Coronary artery (tissue), 2 donors: ENCODE results near the gene ZFHX3.
A peak's percentile ranks its signal among the peaks of the same experiment; 100 is the strongest.

Experiments
- DNase-seq: peaks from one replicate; pipeline ENCODE4 v3.0.0-alpha.2; 2017; ENCODE audit warnings: low spot score
- H3K27ac ChIP-seq, 2 donors: fragments of 200-600 bp; sonication (generic); one replicate each; pipeline ENCODE4 v1.5.1; 2016 to 2019
- H3K4me3 ChIP-seq: fragments of 200-600 bp; sonication (generic); 2 replicates; pipeline ENCODE4 v1.5.1; 2016; ENCODE audit warnings: mild to moderate bottlenecking, moderate library complexity
- TF ChIP-seq, protein P1 (sequence below): fragments of 200-600 bp; sonication (generic); IDR thresholded peaks from one replicate; pipeline ENCODE4 v1.5.1; 2019; ENCODE audit warnings: antibody characterized with exemption

The ZFHX3 gene

DNA sequence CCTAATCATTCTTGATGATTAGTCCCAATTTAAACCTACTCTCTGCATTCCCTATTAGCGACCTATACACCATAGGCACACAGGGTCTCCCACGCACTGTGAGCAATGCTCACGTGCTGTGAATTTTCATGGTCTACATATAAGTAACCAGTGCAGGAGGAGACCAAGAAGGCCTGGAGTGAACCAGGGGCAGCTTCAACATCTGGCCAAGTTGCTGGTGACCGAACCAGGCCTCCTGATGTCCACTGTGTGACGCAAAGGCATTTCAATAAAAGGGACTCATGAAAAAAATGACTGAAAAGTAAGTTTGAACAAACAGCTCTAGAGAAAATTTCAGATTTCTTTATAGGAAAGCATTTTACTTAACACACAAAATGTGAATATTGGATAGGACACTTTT is 107.0 kb downstream of the ZFHX3 start:
- no peak for DNase-seq
- Histone ChIP-seq H3K27ac (peak overlapping the region; percentile 84 to 89), H3K4me3 (no peak overlapping the region)
- TF ChIP-seq, protein P1, sequence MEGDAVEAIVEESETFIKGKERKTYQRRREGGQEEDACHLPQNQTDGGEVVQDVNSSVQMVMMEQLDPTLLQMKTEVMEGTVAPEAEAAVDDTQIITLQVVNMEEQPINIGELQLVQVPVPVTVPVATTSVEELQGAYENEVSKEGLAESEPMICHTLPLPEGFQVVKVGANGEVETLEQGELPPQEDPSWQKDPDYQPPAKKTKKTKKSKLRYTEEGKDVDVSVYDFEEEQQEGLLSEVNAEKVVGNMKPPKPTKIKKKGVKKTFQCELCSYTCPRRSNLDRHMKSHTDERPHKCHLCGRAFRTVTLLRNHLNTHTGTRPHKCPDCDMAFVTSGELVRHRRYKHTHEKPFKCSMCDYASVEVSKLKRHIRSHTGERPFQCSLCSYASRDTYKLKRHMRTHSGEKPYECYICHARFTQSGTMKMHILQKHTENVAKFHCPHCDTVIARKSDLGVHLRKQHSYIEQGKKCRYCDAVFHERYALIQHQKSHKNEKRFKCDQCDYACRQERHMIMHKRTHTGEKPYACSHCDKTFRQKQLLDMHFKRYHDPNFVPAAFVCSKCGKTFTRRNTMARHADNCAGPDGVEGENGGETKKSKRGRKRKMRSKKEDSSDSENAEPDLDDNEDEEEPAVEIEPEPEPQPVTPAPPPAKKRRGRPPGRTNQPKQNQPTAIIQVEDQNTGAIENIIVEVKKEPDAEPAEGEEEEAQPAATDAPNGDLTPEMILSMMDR, result no peak

GRCh38 chr16:72939247-72939646 is 108.7 kb downstream of the ZFHX3 start:
- DNase-seq, result peak; percentile 74
- peak overlapping the region; percentile 45 for H3K4me3 ChIP-seq
- TF ChIP-seq, protein P1, result no peak
- H3K27ac ChIP-seq, result peak overlapping the region; percentile 84 to 89

GRCh38 chr16:72938795-72939164 is 109.1 kb downstream of the ZFHX3 start:
- peak; percentile 95 for DNase-seq
- H3K4me3 ChIP-seq, result peak overlapping the region; percentile 45
- H3K27ac ChIP-seq, result peak overlapping the region; percentile 84 to 89

GRCh38 chr16:72937916-72938794 is 109.8 kb downstream of the ZFHX3 start:
- peak overlapping the region; percentile 39 for H3K4me3 ChIP-seq
- DNase-seq, result peak; percentile 82
- peak overlapping the region; percentile 84 to 89 for H3K27ac ChIP-seq
- TF ChIP-seq, protein P1, result no peak

More at GRCh38 chr16:72938795-72939164, 109.1 kb downstream of the ZFHX3 start:
- TF ChIP-seq, protein P1, result no peak

DNA sequence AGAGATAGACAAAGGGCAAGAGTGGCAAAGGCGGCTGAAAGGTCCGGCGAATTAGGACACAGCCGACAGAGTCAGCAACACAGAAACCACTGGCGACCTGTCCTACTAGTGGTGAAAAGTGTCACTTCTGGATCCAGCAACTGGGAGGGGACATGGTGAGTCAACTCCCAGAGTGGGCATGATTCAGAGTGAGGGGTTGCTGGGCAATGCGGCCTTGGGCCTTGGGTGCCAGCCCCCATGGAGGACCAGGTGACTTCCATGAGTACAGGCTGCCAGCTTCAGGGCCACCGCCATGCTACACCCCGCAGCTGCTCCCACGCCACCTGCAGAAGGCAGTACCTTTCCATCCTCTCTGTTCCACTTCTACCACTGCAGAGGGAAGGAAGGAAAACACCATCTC is 110.6 kb downstream of the ZFHX3 start:
- H3K4me3 ChIP-seq, result no peak overlapping the region
- TF ChIP-seq, protein P1, result no peak
- DNase-seq, result no peak
- H3K27ac ChIP-seq, result peak overlapping the region; percentile 84 to 89

GRCh38 chr16:72936408-72936807 is 111.5 kb downstream of the ZFHX3 start:
- no peak overlapping the region for H3K4me3 ChIP-seq
- peak overlapping the region; percentile 84 to 89 for H3K27ac ChIP-seq
- TF ChIP-seq, protein P1, result no peak
- DNase-seq, result no peak

GRCh38 chr16:72935896-72936295 is 112.0 kb downstream of the ZFHX3 start:
- TF ChIP-seq, protein P1, result no peak
- Histone ChIP-seq H3K27ac (peak overlapping the region; percentile 84 to 89), H3K4me3 (no peak overlapping the region)
- DNase-seq, result no peak
